ENCODE data around the gene TSHR.

DNA sequence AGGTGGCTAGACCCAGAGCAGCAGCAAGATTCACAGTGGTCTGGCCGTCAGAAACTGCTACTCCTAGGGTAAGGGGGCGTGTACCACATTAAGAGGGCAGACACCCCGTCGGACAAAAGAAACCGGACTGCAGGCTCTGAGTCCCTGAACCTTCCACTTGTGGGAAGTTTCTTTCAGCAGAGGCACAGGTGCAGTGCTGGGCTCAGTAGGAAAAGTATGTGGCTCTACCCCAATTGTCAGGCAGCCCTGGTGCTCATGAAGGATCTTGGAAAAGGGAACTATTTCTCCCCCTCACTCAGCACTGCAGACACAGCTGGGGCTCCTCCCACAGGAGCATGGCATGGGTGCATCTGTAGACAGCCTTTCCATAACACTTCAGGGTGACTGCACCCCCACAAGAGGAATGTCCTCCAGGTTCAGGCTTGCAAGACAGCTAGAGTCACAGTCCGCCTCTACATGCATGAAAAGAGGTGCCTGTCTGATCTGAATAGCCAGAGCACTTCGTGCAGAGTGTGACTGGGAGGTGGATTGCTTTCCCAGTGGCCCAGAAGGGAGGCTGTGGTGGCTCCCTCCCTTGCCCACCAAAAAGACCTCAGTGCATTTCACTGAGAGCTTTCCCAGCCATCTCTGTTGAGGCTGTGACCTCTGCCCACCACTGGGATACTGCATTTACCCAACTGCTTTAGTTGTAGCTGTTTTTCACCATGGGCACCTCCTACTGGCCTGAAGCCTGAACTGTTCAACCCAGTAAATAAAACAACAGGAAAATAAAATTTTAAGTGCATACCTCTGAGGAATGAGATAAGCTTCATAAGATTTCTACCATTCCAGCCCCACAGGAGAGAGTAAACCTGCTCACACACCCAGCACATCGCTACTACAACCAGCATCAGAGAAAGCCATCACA lies 28.1 kb upstream of the TSHR start:
- no peak for TF ChIP-seq EZH2 (IDR thresholded peaks at IDR 0.05)
- TF ChIP-seq POLR2AphosphoS5 (IDR thresholded peaks at IDR 0.05; ENCODE audit: borderline replicate concordance, low read depth, low read length) = no peak

Data from SK-N-MC (cell line).